Stimulated activated CD4-positive, alpha-beta T cell treated with anti-CD3 and anti-CD28 coated beads, Interleukin-12 subunit alpha, Interleukin-12 subunit beta, amount 100 ng/mL, for 48 hours (primary cell): ENCODE measurements around the gene DMD.
"Not testable (repeated sequence)": the region's sequence is repeated elsewhere in the genome, so short reads cannot be mapped to it uniquely, and the experiment has no call there.

Source experiments
- DNase-seq, 3 donors: peaks; one replicate each; pipeline ENCODE4 v3.0.0-alpha.2; 2020; ENCODE audit warnings: low read depth in 2 of 3, low spot score in 1 of 3

The DMD gene

DNA sequence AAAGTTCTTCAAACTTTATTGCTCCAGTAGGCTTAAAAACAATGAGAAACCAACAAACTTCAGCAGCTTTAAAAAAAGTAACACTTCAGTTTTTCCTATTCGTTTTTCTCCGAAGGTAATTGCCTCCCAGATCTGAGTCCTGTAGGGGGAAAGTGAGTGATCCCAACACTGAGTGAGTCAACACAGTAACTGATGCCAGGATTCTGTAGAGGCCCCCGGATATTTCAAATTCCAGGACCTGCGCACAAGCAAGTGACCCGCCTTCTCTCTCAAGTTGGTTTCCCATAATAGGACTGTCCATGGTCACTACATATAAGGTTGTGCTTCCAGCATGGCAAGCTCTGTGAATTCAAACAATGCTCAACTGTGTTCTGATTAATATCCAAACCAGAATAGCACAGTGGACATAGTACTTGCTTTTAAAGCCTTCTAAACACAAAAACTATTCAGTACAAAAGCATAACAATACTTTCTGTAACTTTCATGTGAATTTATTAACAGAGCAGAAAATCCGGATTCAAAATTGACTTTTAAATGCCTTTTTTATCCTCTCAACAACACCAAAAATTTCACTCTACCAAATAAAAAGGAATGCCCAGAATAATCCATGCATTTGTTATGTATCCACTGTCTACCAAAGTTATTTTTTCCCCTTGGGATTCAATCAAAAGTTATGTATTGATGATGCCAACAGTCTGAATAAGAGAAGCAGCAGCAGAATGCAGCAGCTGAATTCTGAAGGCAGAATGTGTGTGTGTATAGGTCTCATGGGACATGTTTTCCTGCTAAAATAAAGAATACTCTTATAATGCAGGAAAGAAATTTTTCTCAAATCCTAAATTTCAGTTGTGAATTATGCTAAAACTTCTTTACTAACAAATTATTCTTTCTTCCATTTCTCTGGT is at the start of gene DMD:
TSS of gene DMD (minus strand) at position 194 of the 905 bp plus-strand sequence. CDS start 237 bp downstream, outside the sequence.
- no peak for DNase-seq

DNA sequence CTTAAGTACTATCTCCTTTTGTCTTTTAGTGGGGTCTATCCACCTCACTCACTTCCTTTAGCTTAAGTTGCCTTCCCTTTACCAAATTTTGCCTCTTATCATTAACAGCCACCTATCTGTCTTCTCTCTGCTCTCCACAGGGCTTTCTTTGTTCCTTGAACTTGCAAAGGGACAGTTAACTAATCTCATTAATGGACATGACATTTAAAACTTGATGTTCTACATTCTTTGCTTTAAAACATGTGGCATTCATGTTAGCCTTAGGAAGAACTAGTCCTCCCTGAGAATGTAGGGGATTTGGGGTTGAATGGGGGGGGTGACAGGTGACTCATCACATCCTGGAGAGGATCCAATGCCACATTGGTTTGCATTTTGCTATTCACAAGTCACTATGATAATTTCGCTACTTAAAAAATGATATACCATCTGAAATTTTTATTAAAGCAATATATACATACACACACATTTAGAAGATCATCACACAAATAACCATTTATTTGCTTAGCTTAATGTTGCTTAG is 41.0 kb upstream of the DMD start:
- no peak for DNase-seq

DNA sequence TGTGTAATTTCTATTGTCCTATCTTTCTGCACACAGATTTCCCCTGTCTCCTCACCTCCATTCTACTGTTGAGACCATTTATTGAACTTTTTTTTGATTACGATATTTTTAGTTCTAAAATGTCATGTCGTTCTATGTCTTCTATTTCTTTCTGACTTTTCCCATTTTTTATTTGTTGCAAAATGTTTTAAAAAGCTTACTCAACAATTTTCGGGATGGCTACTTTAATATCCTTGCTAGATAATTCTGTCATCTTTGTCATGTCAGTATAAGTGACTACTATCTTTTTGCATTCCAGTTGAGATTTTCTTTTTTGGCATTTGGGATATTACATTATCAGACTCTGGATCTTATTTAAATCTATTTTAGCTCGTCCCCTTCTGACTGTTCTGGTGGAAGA is 7.5 kb upstream of the DMD start:
- DNase-seq, result no peak

DNA sequence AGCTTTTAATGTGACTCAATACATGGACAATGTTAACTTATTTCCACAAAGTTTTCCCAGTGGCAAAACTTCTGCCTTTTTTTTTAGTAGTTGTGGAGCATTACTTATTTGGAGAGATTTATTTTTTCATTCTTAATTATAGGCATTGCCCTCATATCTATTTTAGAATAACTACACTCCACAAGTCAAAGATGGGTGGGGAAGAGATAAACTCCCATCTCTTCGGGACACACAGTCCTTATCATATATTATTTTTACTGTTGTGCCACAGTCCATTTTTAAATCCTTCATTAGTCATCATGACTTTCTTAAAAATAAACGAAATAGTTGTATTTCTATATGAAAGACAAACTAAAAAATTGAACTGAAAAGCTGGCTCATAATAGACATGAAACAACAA is 1.2 kb downstream of the DMD start:
- no peak for DNase-seq

DNA sequence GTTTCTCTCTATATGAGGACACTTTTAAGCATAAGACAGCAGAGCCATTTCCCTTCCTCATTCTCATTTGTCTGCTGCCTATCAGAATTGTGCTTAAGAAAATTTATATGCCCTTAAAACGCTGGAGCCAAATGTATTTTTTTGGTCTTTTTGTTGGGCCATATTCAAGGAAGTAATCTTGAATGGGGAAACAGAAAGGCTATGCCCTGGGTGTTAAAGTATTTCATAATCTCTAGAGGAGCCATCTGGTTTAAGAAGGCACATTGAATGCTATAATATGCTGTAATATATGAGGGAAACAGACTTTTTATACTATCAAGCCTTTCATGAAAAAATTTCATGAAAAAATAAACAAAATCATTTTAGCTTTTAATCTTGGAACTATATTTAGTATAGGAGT is 4.3 kb downstream of the DMD start:
- no peak for DNase-seq

DNA sequence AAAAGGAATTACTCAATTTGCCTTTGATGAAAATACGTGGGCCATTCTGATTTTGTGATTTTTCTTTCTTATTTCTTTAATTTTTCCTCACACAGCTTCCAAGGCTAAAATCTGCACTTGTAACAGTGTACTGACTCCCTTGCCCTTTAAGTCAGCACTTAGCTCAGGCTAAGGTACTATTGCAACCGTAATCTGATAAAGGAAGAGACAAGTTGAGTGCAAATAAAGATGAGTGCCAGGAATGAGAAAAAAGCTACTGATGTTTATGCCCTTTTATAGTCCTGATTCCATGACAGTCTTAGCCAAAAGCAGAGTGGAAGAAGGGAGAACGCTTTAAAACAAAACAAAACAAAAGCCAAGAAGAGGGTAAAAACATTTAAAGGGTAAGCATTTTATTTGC is 6.0 kb downstream of the DMD start:
- no peak for DNase-seq

DNA sequence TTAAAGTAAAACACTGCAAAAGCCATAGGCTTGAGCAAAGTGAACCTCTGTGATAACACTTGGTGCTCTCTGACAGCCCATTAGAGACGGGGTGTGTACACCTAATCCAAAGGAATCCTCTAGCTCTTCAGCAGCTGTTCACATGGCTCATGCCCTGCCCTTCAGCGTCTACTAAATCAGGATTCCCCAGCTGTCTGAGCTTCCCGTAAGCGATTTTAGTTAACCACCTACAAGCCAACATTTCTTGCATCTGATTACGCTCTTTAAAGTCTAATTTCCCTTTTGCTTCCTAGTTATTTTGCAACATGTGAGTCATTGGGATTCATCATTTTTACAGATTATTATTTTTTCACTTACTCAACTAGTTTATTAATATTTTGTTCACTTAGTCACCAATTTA is 6.5 kb downstream of the DMD start:
- no peak for DNase-seq

DNA sequence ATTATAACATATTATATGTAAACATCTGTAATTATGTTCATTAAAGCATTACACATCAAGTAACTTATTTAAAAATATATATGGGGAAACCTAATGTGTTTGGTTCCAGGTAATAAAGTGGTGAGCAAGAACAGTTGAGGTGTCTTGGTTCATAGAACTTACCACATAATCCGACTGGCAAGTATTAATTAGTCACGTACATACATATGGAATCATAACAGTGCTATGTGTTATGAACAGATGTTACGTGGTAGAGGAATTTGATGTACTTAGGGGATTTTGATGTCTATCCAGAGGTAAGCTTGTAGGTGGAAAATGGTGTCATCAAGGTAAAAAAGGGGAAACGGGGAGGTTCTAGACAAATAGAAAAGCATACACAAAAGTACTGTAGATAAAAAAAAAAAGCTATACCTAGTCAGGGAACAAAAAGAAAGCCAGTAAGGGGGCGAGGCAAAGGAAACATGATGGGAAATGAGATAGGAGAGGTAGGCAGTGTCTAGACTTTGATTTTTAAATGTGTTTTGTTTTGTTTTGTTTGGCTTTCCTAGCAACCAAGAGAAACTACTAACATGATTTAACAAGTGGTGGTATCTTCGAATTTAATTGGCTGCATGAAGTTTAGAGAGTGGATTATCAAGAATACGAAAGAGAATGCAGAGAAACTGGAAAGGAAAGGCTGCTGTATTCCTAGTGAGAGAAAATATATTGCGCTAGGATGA is 12.6 kb downstream of the DMD start:
- DNase-seq, result no peak

DNA sequence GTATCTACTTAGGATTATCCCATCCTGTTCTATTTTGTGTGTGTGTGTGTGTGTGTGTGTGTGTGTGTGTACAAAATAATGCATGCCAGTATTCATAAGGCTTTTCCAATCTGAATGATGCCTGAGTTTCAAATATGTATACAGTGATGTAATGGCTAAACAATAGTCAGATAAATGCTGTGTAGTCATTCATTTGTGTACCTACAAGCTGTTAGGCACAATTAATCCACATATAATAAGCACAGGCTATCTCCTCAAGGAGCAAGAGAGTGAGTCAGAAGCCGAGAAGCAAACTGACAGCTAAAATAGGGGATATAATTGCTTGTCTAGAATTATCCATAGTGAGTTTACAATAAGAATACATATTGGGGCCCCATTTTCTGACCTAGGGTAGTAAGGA is 15.7 kb downstream of the DMD start:
- no peak for DNase-seq

DNA sequence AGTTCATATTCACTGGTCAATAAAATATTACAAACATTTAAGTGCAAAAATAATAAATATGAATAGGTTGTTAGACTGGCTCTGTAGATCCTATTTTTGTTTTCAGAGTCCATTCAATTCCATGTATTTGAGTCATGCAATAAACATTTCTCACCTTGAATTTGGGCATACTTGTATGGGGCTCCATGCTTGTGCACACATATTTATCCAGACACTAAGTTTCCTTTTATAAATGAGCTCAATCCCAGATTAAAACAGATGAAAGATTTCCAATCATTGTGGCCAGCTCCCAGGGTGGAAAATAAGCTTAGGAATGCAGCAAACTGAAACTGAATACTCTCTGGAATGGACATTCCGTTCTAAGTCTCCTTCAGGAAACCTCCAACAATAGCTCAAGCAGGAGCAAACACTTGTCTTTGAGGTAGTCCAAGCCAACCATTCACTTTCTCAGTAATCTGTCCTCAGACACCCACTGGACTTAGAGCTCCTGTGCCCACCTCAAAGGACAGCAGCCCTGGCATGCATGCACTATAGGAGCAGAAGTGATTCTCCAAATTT is 16.4 kb downstream of the DMD start:
- no peak for DNase-seq

DNA sequence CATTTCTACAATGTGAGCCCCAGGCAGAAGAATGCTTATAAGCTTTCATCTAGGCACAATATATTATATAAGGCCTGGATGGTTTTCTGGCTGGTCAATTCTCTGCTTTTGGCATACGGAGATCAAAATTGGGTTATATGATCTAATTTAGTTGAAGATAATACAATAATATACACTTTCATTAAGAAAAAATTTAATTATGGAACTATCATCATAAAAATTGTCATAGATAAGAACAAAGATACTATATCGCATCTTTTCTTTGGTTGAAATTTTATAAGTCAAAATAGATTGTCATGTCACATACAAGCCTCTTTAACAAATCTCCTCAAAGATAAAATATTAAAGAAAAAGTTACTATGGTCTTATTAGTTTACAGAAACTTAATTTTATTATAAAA is 17.1 kb downstream of the DMD start:
- DNase-seq, result no peak

DNA sequence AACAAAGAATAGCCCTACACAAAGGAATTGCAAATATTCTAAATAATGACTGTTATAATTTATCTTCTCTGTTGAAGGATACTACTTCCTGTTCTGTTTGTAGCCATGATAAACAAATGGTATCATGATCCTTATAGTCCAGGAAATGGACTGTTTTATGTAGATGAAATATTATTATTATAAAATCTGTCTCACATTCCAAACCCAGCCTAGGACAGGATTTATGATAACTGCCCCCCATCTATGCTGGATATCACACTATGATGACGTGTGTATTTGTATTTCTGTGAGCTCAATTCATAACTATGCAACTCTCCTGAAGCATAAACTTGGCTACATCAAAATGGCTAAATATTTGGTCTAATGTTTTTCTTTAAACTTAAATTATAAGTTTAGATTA is 21.3 kb downstream of the DMD start:
- DNase-seq, result no peak

DNA sequence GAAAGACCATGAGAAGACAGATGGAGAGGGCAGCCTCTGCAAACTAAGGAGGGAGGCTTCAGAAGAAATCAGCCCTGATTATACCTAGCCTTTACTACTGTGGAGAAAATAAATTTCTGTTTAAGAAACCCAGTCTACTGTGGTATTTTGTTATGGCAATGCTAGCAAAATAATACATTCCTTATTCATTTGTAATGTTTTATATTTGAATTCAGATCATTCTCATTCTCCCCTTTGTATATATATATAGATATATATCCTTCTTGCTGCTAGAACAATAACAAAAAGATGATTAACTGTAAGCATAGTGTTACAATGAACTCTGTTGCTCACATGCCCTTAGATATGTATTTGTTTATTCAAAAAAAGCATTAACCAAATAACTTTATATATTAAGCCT is 22.5 kb downstream of the DMD start:
- no peak for DNase-seq

DNA sequence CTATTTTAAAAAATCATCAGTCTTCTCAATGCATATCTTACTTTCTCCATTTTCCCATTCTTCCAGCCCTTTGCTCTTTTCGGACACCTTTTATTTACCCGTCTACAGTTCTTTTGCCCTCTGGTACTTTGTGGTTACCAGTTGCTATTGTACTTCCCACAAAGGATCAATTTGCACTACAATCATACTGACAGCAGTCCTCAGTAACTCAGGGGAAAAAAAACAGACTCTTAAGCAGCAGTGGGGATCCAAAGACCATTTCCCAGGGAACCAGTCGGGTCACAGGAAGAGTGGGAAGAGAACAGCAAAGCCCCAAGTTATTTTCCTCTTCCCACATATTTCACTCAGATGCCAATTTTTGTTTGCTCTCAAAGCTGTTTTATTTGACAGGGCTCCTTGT is 23.1 kb downstream of the DMD start:
- DNase-seq, result no peak

DNA sequence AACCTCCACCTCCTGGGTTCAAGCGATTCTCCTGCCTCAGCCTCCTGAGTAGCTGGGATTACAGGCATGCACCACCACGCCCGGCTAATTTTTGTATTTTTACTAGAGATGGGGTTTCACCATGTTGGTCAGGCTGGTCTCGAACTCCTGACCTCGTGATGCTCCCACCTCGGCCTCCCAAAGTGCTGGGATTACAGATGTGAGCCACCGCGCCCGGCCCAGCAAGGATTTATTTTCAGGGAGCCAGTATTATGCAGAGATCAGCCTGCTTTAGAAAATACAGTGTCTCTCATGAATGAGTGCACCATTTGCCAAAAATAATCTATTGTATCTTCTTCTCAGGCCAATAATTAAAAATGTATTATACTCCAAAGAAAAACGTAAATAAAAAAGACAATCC is 26.5 kb downstream of the DMD start:
- DNase-seq, result not testable (repeated sequence)

DNA sequence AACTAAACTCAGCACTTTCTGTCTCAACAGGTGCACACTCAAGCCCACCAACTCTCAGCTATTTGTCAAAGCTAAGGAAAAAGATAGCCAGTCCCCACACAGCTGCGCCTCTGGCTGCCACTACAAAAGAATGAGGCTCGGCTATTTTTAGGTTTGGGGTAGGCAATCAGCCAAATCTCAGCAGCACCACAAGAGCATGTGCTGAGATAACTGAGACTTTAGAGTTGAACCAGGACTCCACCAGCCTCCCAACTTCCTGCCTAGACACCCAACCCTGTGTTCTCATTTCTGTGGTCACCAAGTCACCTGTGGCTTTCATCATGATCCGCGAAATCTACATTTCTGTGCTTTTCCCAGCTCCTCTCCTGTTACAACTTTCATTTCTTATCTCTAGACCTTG is 28.0 kb downstream of the DMD start:
- DNase-seq, result no peak

DNA sequence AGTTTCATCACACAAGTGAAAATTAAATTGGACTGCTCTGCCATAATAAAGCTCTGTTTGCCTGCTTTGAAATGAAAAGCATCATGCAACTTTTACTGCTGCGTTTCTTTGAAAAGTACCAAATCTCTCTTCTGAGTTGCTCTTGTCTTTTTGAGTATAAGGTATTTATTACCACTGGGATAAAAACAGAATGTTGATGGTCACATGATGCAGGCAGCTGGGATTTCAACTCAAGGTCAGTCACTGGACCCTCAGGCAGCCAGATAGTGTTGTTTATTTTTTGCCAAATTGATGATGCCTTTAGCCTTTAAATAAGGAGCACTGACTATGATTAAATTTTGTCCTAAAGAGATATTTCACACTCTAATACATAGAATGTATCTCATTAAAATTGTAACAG is 32.7 kb downstream of the DMD start:
- no peak for DNase-seq

DNA sequence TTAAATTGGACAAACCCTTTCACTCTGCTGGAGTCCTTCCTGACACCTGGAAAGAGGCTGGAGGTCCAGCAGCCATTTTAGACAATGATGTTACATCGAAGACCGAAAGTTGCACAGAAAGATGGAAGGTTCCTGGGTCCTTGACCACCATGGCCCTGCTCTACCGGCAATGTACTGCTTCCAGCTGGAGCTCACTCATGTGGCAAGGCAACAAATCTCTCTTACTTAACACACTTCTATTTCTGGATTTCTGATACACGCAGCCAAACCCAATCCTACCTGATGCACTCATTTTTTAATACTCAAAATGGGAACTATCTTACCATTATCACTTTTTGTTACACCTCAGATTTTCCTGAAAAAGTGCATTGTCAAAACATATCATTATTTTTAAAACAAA is 33.1 kb downstream of the DMD start:
- no peak for DNase-seq

DNA sequence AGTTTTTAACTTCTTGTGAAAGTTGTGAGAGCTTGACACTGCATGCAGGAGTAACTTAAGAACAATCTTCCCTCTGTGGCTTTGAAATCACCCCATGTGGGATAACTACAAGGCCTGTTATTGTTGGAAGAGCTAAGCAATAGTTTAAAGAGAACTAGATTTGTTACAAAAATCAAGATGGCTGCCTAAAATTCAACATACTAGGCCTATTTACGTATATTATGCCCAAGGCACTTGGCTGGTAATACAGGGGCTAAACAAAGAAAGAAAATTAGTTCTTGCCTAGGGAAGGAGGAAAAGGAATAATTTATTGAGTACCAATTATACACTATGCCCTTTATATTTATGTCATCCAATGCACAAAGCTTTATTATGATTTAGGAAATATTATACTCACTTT is 36.1 kb downstream of the DMD start:
- no peak for DNase-seq

DNA sequence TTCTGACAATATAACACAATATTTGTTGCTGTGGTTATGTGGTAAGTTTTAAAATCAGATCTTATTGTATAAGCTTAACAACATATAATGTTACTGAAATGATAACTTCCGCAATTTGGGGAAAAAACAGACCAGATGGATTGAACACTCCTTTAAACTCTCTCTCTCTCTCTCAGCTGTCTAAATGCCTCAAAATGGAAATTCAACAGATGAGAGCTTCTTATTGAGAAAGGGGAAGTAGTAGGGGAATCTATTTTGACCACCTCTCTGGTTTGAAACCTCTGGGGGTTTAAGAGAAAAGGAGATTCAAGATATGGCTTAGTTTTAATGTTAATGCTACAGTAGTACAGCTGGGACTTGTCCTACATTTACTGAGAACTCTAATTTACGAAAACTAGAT is 40.3 kb downstream of the DMD start:
- no peak for DNase-seq

DNA sequence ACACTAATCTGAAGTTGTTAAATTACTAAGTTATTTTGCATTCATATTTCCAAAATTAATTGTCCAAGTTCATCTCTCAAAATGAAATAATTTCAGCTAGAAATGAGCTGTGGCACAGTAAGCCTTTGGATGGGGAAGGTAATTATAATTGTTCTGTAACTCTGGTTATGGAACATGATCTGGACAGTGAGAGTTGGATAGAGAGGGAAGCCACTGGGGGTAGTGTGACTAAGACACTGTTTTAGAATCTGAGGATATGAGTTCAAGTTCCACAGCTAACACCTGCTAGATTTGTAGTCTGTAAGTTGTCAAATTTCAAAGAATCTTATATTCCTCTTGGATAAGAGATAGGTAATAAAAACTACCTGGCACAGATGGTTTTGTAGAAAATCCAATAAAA is 49.5 kb downstream of the DMD start:
- no peak for DNase-seq

DNA sequence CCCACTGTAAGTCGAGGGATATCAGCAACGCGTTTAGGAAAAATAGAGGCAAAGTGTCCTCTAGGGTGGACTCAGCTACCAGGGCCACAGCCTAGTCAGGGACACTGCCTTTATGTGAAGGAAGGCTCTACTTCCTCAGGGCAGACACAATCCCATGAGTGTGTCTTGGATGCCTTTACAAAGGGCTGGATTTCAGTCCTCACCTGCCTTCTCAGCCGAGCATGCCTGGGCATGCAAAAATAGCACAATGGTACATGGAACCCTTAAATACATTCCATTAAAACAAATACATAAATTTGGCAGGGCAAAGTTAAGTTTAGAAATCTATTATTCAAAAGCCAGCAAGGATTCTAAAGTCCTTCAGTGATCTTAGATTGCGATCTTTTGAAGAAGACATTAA is 51.1 kb downstream of the DMD start:
- no peak for DNase-seq
